ENCODE data around the gene FANCD2OS.

- no peak for TF ChIP-seq CTCF (IDR thresholded peaks at IDR 0.05)
- no peak for TF ChIP-seq POLR2A (IDR thresholded peaks at IDR 0.05)
Observed at GRCh38 chr3:10081871-10082270, 26.2 kb downstream of the FANCD2OS start.

Data from adrenal gland (tissue), 5 donors.